Tongue (tissue), 2 donors: Measurements from ENCODE around the gene GINS3. TPM values are rescaled to one million over a fixed set of nuclear protein-coding genes. Genes with fewer than 3 reads are reported as not detected.
A peak's percentile ranks its signal among the peaks of the same experiment; 100 is the strongest.

Source experiments
- DNase-seq: peaks from one replicate; pipeline ENCODE4 v3.0.0-alpha.2; 2015
- total RNA-seq: library from RNA; depleted of rRNA; stranded (reverse); fragments of >200 nt; gene quantifications from one replicate; pipeline ENCODE4 v1.2.3, GENCODE V29; 2014

The GINS3 gene
- 4.3 TPM for total RNA-seq

DNA sequence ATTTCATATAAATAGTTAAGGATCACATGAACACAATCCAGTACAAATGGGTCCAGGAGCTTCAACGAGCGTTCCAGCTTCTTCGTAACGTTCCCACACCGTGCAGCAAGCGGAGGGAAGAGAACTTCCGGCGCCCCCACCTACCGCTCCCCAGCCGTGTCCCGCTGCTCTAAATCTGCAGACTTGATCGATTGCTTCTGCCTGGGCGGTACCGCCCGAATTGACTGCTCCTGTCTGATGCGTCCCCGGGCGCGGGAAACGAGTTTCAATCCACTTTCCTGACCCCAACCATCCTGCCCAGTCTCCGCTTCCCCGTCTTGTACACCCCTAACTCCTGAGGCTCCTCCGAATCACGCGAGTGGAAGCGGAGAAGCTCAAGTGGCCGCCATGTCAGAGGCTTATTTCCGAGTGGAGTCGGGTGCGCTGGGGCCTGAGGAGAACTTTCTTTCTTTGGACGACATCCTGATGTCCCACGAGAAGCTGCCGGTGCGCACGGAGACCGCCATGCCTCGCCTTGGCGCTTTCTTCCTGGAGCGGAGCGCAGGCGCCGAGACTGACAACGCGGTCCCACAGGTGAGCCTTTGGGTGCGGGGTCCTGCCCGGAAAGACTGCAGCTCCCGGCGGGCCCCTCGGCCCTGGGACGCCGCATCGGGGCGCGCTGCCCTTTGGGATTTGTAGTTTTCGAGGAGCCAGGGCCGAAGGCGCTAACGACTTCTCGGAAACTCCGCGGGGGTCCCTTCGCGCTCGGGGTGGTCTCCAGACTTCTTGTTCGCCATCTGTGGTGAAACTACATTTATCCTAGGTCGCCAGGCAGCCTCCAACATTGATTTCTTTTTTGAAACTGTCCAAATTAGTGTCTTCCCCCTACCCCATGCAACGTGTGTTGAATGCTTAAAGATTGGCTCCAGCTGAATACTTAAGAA lies at the start of gene GINS3:
Gene GINS3 (plus strand): TSS at position 257 of the 923 bp plus-strand sequence. CDS start 131 bp downstream, at position 388.
- peak; percentile 95 for DNase-seq

DNA sequence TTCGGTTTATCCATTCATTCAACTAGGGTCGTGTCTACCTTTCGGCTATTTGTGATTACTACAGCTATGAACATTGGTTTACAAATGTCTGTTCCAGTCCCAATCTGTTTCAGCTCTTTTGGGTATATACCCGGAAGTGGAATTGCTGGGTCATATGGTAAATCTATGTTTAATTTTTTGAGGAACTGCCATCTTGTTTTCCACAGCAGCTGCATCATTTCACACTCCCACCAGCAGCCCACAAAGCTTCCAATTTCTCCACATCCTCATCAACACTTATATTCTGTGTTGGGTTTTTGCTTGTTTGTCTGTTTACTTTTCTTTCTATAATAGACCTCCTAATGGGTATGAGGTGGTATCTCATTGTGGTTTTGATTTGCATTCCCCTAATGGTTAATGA lies 48.7 kb upstream of the GINS3 start:
- DNase-seq, result no peak

DNA sequence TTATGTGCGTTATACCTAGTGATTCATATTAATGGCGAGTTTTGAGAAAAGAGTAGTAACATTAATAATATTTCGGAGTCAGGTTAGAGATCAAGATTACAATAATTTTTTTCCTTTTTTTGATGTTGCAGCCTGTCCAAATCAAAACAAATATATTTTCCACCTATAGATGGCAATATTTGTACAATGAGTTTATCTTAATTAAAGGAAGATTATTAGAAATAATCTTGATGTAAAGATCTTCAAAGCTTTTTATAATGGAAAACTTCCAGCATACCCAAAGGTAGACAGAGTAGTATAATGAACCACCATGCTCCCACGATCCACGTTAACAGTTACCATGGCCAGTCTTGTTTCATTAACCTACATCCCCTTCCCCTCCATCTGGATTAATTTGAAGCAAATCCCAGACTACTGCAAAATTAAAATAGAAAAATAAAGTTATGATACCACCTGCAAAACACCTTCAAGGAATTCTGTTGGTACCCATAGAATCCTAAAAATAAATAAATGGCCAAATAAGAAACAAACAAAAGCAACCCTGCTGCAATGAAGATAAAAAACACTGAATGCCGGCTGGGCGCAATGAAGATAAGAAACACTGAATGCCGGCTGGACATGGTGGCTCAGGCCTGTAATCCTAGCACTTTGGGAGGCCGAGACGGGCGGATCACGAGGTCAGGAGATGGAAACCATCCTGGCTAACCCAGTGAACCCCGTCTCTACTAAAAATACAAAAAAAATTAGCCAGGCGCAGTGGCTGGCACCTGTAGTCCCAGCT lies 46.5 kb upstream of the GINS3 start:
- DNase-seq, result no peak

DNA sequence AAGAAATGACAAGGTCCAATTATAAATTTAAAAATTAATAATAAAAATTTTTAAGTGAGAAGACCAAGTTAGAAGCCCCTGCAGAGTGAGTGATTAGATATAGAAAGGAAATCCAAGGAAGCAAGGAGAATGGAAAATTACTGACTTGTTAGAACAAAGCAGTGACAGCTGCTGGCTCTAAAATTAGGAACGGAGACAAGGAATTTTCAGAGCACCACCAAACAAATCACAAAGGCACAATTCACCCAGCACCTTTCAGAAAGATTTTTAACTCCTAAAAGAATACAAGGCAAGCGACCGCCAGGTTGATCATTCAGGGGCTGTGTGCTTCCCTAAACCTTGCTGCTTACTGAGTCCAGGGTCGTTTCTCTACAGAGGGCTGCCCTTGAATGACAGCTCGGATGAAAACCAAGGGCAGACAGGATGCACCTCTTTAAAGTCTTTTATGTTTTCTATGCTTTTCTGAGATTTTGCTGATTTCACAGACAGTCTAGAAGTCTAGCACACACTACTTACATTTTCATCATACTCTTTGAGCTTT lies 45.4 kb upstream of the GINS3 start:
- DNase-seq, result peak; percentile 50

DNA sequence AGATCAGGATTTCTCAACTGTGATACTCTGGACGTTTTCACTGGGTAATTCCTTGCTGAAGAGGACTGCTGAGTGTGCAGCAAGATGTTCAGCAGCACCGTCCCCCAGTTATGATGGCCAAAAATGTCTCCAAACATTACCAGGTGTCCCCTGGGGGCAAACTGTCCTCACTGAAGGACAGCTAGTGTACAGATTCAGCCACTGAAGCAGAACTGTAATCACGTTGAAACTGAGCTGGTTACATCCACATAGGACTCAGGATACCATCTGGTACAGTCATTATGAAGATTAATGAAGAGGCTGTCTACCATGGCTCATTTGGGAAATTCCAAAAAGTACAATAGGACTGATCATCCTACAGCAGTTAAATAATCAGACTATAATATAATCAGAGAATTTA lies 43.3 kb upstream of the GINS3 start:
- no peak for DNase-seq

DNA sequence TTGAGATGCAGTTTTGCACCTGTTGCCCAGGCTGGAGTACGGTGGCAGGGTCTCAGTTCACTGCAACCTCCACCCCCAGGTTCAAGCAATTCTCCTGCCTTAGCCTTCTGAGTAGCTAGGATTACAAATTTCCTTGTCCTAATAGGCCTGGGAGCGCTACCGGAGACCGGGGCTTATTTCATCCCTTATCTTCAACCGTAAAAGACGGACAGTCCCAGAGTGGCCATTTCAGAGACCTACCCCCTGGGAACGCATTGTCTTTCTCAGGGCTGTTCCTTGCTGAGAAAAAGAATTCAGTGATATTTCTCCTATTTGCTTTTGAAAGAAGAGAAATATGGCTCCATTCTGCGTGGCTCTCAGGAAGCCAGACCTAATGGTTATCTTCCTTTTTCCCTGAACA lies 39.6 kb upstream of the GINS3 start:
- DNase-seq, result no peak

DNA sequence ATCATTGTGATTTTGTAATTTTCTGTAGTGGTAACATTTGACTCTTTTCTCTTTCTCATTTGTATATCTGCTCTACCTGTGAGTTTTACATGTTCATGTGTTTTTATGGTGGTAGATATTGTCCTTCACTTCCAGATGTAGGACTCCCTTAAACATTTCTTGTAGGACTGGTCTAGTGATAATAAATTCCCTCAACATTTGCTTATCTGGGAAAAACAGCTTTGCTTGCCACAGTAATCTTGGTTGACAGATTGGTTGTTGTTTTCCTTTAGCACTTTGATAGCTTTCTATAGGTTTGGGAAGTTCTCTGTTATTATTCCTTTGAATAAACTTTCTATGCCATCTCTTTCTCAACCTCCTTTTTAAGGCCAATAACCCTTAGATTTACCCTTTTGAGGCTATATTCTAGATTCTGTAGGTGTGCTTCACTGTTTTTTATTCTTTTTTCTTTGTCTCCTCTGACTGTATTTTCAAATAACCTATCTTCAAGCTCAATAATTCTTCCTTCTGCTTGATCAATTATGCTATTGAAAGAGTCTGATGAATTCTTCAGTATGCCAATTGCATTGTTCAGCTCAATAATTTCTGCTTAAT lies 32.1 kb upstream of the GINS3 start:
- DNase-seq, result no peak

DNA sequence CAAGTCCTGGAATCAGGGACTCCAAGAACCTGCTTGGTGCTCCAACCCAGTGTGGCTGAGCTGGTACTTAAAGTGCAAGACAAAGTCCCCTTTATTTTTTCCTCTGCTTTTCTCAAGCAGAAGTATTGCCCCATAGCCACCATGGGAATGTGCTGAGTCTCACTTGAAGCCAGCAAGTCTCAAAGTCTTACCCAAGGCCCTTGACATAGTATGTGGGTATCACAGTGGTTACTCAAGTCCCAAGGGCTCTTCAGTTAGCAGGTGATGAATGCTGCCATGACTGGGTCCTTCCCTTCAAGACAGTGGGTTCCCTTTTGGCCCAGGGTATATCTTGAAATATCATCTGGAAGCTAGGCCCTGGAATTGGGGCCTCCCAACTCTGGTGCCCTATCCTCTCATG lies 30.5 kb upstream of the GINS3 start:
- DNase-seq, result no peak

DNA sequence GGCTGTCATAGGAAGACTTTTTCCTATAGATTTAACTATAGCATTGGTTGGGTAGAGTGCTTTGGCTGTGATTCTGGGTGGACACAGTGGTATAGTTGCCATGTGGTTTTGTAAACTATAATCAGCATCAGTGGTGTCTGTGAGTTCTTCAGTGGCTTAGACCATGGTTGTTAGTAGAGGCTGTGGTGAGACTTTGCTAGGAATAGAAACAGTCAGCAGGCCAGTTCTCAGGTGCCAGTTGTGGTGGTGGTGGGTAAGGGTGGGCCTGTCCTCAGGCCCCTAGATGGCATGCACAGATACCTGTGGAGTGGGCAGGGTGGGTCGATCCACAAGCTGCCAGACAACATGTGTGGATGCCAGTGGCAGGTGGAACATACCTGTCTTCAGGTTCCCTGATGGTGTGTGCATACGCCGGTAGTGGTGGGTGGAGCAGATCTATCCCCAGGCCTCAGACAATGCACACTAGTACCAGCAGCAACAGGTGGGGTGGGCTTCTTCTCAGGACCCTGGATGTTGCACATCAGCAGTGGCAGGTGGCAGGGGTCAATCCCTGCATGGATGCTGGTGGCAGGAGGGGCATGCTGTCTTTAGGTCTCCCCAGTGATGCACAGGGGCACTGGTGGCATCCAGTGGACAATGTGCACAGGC lies 28.4 kb upstream of the GINS3 start:
- no peak for DNase-seq

DNA sequence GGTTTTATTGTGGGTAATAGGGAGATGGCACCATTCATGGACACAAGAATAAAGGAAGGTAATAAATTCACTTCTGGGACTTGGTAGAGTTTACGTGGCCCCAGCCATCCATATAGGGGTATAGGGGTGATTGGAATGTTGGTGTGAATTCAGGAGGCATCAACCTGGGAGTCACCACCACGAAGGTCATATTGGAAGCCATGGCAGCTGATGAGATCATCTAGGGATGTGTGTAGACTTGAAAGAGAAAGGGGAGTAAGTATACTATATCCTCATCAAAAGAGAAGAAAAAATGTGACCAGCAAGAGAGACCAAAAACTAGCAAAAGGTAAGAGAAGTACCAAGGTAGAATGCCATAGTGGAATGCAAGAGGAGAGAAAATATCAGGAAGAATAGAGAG lies 26.6 kb upstream of the GINS3 start:
- no peak for DNase-seq

DNA sequence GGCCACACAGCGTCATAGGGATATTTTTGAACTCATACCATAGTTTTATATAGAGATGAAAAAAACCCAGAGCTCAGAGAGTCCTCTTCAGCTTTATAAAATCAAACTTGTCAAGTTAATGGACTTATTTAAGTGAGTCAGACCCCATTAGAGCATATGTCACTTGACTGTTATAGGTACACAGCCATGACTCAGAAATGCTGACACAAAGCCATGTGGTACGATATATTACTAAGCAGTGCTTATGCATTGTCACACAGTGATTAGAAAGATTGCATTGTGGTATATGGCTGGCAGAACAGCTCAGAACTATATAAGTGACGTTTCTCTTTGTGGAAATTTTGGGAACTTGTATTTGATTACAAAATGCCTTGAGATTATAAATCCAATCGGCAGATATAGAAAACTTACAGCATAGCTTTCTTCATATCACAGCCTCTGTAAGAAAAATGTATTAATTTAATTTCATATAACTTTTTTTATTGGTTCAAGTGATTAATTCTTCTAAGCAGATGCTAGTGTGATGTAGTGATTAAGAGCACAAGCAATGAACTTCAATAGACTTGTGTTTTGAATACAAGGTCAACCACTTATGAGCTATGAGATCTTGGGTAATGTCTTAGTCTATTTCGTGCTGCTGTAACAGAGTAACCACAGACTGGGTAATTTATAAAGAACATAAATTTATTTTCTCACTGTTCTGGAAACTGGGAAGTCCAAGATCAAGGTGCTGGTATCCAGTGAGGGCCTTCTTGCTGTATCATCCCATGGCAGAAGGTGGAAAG lies 25.8 kb upstream of the GINS3 start:
- DNase-seq, result no peak

DNA sequence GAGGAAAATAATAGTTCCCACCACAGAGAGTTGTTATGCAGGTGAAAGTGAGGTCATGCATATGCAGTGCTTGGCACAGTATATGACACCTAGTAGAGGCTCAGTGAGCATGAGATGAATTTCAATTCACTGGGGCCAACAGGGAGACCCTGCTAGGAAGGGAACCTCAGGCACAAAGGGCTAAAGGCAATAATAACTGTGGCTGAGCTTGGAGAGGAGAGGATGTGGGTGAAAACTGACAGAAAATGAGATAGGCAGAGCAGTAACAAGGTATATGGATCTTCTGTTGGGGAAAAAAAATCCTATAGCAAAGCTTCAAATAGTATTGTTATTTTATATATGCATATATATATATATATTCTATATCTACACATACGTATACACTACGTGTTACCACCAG lies 25.0 kb upstream of the GINS3 start:
- DNase-seq, result no peak

DNA sequence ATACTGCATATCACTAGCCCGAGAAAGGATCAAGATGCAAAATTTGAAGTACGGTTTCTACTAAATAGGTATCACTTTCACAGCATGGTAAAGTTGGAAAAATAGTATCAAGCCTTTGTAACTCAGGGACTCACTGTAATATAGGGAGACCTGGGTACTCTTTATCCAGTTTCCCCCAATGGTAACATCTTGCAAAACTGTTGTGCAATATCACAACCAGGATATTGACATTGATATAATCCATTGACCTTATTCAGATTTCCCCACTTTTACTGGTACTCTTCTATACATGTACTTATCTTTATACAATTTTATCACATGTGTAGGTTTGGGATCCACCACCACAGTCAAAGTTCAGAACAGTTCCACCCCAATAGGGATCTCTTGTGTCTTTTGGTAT lies 20.4 kb upstream of the GINS3 start:
- DNase-seq, result no peak

DNA sequence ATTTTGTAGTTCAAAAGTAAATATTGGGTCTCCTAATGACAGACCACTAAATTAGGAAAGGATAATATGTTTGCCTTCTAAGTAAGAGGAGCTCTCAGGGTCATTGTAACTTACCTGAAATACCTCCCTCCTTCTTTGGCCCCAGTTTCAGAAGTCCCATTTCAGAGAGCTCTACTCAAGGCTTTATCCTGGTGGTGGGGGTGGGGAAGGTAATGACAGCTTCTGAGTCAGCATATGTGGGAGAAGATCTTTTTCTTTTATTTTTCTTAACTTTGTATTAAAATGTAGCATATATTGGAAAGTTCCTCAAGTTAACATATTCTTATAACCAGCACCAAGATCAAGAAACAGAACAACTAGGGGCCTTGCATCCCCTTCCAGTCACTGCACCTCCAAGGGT lies 16.9 kb upstream of the GINS3 start:
- no peak for DNase-seq

DNA sequence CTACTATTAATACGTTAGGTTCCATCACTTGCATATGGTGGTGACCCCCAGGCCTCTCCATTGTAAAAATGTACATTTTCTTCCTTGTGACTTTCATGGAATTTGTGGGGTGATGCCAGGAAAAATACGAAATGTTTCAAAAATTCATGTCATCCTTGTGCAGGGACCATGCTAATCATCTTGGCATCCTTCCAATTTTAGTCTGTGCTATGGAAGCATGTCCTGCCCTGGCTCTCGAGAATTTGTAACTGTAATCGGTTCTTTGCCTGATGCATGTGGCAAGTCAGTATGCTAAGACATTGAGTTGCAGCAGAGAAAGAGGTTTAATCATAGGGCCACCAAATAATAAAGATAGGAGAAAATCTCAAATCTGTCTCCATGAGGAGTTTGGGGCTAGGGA lies 14.3 kb upstream of the GINS3 start:
- DNase-seq, result peak; percentile 40

DNA sequence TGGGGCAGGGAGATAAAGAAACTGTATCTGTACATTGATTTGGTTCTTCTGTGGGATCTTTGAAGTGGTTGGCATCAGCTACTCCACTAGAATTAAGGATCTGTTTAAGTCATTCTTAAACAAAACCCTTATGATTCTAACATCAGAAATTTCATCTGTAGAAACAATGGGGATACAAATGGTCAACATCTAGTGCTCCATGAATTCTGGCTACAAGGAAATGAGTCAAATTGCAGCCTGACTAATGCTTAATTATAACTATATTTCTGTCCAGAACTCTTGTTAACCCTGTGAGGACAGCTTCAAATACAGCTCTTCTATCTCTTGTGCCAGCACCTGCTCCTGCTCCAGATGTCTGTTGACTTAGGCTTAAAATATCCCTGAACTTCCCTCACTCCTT lies 13.9 kb upstream of the GINS3 start:
- DNase-seq, result no peak

DNA sequence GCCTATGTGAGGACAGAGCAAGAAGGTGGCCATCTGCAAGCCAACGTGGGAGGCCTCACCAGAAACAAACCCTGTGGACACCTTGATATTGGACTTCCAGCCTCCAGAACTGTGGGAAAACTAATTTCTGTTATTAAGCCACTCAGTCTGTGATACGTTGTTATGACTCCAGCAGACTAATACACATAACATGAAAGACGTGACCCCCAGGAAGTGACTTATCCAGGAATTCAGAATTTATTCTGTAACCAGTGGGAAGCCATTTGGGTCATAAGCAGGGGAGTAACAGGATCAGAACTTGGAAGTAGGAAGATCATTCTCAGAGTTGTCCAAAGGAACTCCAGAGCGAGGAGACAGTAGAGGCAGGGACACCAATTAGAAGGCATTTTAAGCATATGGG lies 12.5 kb upstream of the GINS3 start:
- no peak for DNase-seq

DNA sequence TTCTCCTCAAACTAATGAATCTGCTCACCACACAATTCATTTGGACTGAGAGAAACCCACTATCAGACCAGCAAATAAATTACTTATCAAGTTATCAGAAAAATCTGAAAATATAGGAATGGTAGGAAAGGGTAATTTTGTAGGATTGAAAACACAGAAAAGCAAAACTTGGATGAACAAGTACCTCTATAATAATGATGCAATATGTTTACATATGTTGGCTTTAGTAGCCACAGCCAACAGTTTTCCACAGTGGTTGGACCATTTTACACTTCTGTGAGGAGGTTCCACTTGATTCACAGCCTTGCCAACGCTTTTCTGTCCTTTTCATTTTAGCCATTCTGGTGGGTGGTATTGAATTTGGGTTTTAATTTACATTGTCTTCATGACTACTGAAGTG lies 10.6 kb upstream of the GINS3 start:
- DNase-seq, result no peak

DNA sequence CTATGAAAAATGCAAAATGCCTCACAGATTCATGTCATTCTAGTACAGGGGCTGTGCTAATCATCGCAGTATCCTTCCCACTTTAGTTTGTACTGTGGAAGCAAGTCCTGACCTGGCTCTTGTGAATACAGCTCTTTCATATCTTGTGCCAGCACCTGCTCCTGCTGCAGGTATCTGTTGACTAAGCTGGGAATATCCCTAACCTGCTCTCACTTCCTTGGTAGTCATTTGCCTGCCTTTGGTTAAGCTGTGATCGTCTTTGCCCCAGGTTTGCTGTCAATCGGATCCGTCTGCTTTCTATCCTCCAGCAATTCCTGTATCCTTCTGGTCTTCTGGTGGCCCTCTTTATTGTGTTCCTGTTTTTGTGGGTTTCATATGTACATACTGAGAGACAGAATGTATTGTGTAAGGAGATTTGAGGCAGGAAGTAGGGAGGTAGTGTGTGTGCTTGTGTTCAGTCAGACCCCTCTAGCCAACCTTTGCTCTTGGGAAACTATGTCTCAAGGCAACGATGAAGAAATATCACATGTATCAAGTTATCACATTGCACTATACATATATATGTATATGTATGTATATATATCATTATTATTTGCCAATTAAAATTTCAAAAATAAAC lies 7.7 kb upstream of the GINS3 start:
- DNase-seq, result peak; percentile 20

DNA sequence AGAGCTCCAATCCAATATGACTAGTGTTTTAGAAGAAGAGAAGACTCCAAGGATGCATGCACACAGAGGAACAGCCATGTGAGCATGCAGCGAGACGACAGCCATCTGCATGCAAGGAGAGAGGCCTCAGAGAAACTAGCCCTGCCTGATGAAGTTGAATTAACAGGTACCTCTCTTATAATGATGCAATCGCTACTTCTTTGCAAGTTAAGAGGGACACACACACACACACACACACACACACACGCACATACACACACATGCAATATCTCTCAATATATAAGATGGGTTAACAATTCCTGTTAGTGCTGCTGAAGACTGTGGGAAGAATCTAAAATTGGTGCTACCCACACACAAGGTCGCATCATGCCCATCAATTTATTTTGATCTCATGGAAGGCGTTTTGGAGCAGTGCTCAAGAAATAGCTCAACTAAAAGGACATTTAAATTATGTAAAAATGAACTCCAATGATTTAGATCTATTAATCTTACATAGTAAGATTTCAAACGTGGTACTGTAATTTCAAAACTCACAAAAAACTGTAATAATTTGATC lies 7.0 kb upstream of the GINS3 start:
- no peak for DNase-seq

DNA sequence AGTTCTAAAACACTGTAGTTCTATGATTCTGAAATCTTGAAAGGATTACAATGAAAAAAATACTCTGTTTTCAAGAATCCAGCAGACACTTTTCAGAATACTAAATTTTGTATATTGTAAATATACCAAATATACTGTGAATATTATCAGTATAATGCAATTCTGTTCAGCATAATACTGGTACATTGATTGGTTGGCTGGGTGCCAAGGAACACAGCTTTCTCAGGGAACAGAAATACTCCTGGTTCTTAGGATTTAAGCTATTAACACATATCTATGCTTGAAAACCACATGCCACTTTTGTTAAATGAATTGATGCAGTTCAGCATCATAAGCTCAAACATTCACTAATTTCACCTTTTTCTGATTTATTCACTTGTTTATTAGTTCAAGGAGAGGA lies 2.5 kb upstream of the GINS3 start:
- DNase-seq, result no peak
